HCT116 (cell line): ENCODE data around the gene KIF25. TPM values are rescaled to one million over a fixed set of nuclear protein-coding genes. Genes with fewer than 3 reads are reported as not detected.

Source experiments
- ATAC-seq: fragments of 200-7000 bp; cut with Tn5 transposase; 2 replicates; pipeline ENCODE4 v1.9.1; 2020; ENCODE audit warnings: mild to moderate bottlenecking, moderate library complexity
- BruUV-seq: library from RNA; stranded (reverse); fragments of 400-500 nt; replicated peaks from 2 replicates; lab custom pipeline; 2021; lab: Mats Ljungman, UMichigan
- CTCF ChIA-PET: fragments of 300-600 bp; sonication (Branson Sonifier 250); formaldehyde crosslinking; loops from one replicate; lab custom pipeline; 2021; ENCODE audit warnings: antibody characterized with exemption; lab: Charles Lee
- POLR2A ChIA-PET: fragments of 300-600, 350-600 bp; sonication (Branson Sonifier 250); formaldehyde crosslinking; loops from one replicate; lab custom pipeline; 2021; ENCODE audit warnings: antibody characterized with exemption; lab: Charles Lee
- RAD21 ChIA-PET, 2 experiments: fragments of 300-600 bp; sonication (Branson Sonifier 250); formaldehyde crosslinking; loops; one replicate each; lab custom pipeline; 2023; ENCODE audit warnings: low total read pairs in 2 of 2; ENCODE audit not compliant: uncharacterized antibody in 2 of 2, unreplicated experiment in 2 of 2, low non-redundant PET in 1 of 2; lab: Charles Lee
- DNase-seq: peaks from one replicate; pipeline ENCODE4 v3.0.0-alpha.2; 2010; ENCODE audit warnings: low read depth, low spot score
- H2AFZ ChIP-seq: fragments of 200-600 bp; shearing (Covaris generic), sonication (generic); 2 replicates; pipeline ENCODE4 v1.6.1; 2017; ENCODE audit warnings: low read depth, mixed run types, mixed read lengths, antibody characterized with exemption, low read length; ENCODE audit not compliant: poor library complexity, severe bottlenecking
- H3K27ac ChIP-seq: 2 replicates; pipeline ENCODE4 v1.5.1; 2012; ENCODE audit warnings: low read depth, low read length
- H3K27me3 ChIP-seq: fragments of 200-600 bp; sonication (generic); 2 replicates; pipeline ENCODE4 v1.6.1; 2016; ENCODE audit warnings: mixed run types, low read length, mixed read lengths; ENCODE audit not compliant: insufficient read depth
- H3K36me3 ChIP-seq, 2 experiments: fragments of 200-500 bp in 1 of 2; fragments of 200-600 bp in 1 of 2; sonication (Bioruptor generic) in 1 of 2; sonication (generic) in 1 of 2; 2 replicates each; pipeline versions ENCODE4 v1.5.1 to v1.6.1; 2014 to 2016; ENCODE audit warnings: low read length in 2 of 2, inconsistent platforms in 1 of 2, mixed read lengths in 1 of 2, mixed run types in 1 of 2; ENCODE audit not compliant: insufficient read depth in 2 of 2, control insufficient read depth in 1 of 2
- H3K4me1 ChIP-seq, 2 experiments: fragments of 200-600 bp in 1 of 2; sonication (generic) in 1 of 2; 2 replicates each; pipeline versions ENCODE4 v1.5.1 to v1.6.1; 2012 to 2017; ENCODE audit warnings: low read length in 2 of 2, inconsistent platforms in 1 of 2, mild to moderate bottlenecking in 1 of 2, mixed read lengths in 1 of 2, mixed run types in 1 of 2, moderate library complexity in 1 of 2; ENCODE audit not compliant: insufficient read depth in 2 of 2, control insufficient read depth in 1 of 2
- H3K4me2 ChIP-seq: fragments of 200-600 bp; sonication (generic); 2 replicates; pipeline ENCODE4 v1.6.1; 2017; ENCODE audit warnings: mixed run types, low read length, mixed read lengths
- H3K4me3 ChIP-seq, 2 experiments: fragments of 200-600 bp in 1 of 2; sonication (generic) in 1 of 2; replicated peaks in 1 of 2; 2 replicates each; pipeline ENCODE4 v1.5.1; 2011 to 2016; ENCODE audit warnings: low read length in 2 of 2, control low read depth in 1 of 2, low read depth in 1 of 2, mild to moderate bottlenecking in 1 of 2, mixed read lengths in 1 of 2, mixed run types in 1 of 2
- H3K79me2 ChIP-seq: fragments of 200-600 bp; sonication (generic); 2 replicates; pipeline ENCODE4 v1.6.1; 2017; ENCODE audit warnings: mild to moderate bottlenecking, mixed run types, low read length, moderate library complexity, mixed read lengths; ENCODE audit not compliant: insufficient read depth
- H3K9ac ChIP-seq: fragments of 200-600 bp; sonication (generic); 2 replicates; pipeline ENCODE4 v1.6.1; 2016; ENCODE audit warnings: low read length, mixed read lengths
- H3K9me2 ChIP-seq: fragments of 200-600 bp; sonication (generic), shearing (Covaris generic); 2 replicates; pipeline ENCODE4 v1.6.1; 2017; ENCODE audit warnings: mixed run types, mild to moderate bottlenecking, moderate library complexity; ENCODE audit not compliant: insufficient read depth
- H3K9me3 ChIP-seq, 2 experiments: fragments of 200-500 bp in 1 of 2; fragments of 200-600 bp in 1 of 2; sonication (Bioruptor generic) in 1 of 2; sonication (generic) in 1 of 2; 2 replicates each; pipeline ENCODE4 v1.6.1; 2014 to 2017; ENCODE audit warnings: low read length in 2 of 2, mixed read lengths in 2 of 2, inconsistent platforms in 1 of 2, low read depth in 1 of 2, mild to moderate bottlenecking in 1 of 2, mixed run types in 1 of 2, moderate library complexity in 1 of 2; ENCODE audit not compliant: control insufficient read depth in 1 of 2, insufficient read depth in 1 of 2
- H4K20me1 ChIP-seq: fragments of 200-600 bp; sonication (generic), shearing (Covaris generic); 2 replicates; pipeline ENCODE4 v1.6.1; 2017; ENCODE audit warnings: mixed run types, mild to moderate bottlenecking, moderate library complexity; ENCODE audit not compliant: insufficient read depth
- CTCF ChIP-seq, 3 experiments: fragments of 200-600 bp in 1 of 3; sonication (generic) in 1 of 3; IDR thresholded peaks in 2 of 3; conservative IDR thresholded peaks in 1 of 3; 2 replicates each; pipeline ENCODE4 v1.5.1; 2012 to 2017; ENCODE audit warnings: low read depth in 2 of 3, low read length in 2 of 3, antibody characterized with exemption in 1 of 3, borderline replicate concordance in 1 of 3, control low read depth in 1 of 3, mild to moderate bottlenecking in 1 of 3, mixed read lengths in 1 of 3, mixed run types in 1 of 3, moderate library complexity in 1 of 3; ENCODE audit not compliant: insufficient read depth in 1 of 3
- FOSL1 ChIP-seq: IDR thresholded peaks from 2 replicates; pipeline ENCODE4 v1.6.1; 2012; ENCODE audit warnings: low read depth
- JUND ChIP-seq: IDR thresholded peaks from 2 replicates; pipeline ENCODE4 v1.6.1; 2012
- POLR2AphosphoS5 ChIP-seq: IDR thresholded peaks from 2 replicates; pipeline ENCODE4 v1.6.1; 2011; ENCODE audit warnings: mild to moderate bottlenecking, low read depth, low read length, moderate library complexity
- REST ChIP-seq: IDR thresholded peaks from 2 replicates; pipeline ENCODE4 v1.6.1; 2012; ENCODE audit warnings: low read depth
- SRF ChIP-seq: IDR thresholded peaks from 2 replicates; pipeline ENCODE4 v1.6.1; 2012; ENCODE audit warnings: low read depth
- TCF7L2 ChIP-seq: IDR thresholded peaks from 2 replicates; pipeline ENCODE4 v1.7.0; 2011; ENCODE audit warnings: borderline replicate concordance, inconsistent platforms; ENCODE audit not compliant: insufficient read depth, insufficient read length; ENCODE audit errors: extremely low read depth
- intact Hi-C: fragments of 100-400 bp; cut with micrococcal nuclease; formaldehyde crosslinking; loops from 2 replicates; pipeline ENCODE4 v1.10.0; 2022
- total RNA-seq: library from RNA; stranded (reverse); gene quantifications from one replicate; pipeline ENCODE4 v1.2.1, GENCODE V29; 2021; ENCODE audit not compliant: unreplicated experiment

Gene KIF25
- total RNA-seq, 1 experiment from 2014 or later = not detected

GRCh38 chr6:168063431-168063830 lies 66.0 kb downstream of the KIF25 start (continued):
- TF ChIP-seq CTCF (IDR thresholded peaks at IDR 0.05 in 2 of 3, conservative IDR thresholded peaks at IDR 0.05 in 1 of 3; ENCODE audit: borderline replicate concordance in 1 of 3, insufficient read depth in 1 of 3, low read depth in 2 of 3, low read length in 2 of 3) (no peak), SRF (no peak), JUND (no peak), REST (no peak), POLR2AphosphoS5 (no peak), TCF7L2 (no peak), FOSL1 (no peak)

- Histone ChIP-seq H3K36me3 (no peaks in the 10 kb centered on the region), H3K4me3 (no peak overlapping the region), H2AFZ (no peak overlapping the region), H3K79me2 (no peaks in the 10 kb centered on the region), H4K20me1 (no peaks in the 10 kb centered on the region), H3K9me2 (no peaks in the 10 kb centered on the region), H3K27me3 (no peaks in the 10 kb centered on the region), H3K4me1 (no peaks in the 10 kb centered on the region), H3K9ac (no peak overlapping the region), H3K27ac (no peak overlapping the region), H3K9me3 (no peaks in the 10 kb centered on the region), H3K4me2 (no peak overlapping the region)
- DNase-seq (no peak), ATAC-seq (no peak)
- POLR2A ChIA-PET = no interaction called here
- intact Hi-C loops = no loop called here
- no peak for TF ChIP-seq JUND
- BruUV-seq = no TSS peak
- CTCF ChIA-PET = no interaction called here
- RAD21 ChIA-PET = no interaction called here
These were observed 66.8 kb downstream of the KIF25 start for GRCh38 chr6:168064226-168064807.
